GM19372 (cell line): ENCODE results near the gene FURIN.
"Not testable (repeated sequence)": the region's sequence is repeated elsewhere in the genome, so short reads cannot be mapped to it uniquely, and the experiment has no call there.

Experiments
- ATAC-seq: cut with Tn5 transposase; IDR thresholded peaks from one replicate; pipeline ENCODE4 v1.9.1; 2021; ENCODE audit warnings: mild to moderate bottlenecking, low read depth, moderate library complexity; ENCODE audit not compliant: unreplicated experiment

The FURIN gene

GRCh38 chr15:90840954-90841353 lies 27.4 kb upstream of the FURIN start:
- no peak for ATAC-seq

DNA sequence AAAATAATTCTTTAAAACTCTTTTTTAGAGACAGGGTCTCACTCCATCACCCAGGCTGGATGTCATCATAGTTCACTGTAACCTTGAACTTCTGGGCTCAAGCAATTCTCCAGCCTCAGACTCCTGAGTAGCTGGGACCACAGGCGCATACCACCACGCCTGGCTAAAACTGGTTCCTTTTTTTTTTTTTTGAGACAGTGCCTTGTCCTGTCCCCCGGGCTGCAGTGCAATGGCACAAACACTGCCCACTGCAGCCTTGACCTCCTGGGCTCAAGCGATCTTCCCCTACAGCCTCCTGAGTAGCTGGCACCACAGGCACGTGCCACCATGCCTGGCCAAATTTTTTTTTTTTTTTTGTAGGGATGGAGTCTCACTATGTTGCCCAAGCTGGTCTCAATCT lies 23.7 kb upstream of the FURIN start:
- ATAC-seq: no peak

- no peak for ATAC-seq
Observed at GRCh38 chr15:90845201-90845949, 23.0 kb upstream of the FURIN start.

DNA sequence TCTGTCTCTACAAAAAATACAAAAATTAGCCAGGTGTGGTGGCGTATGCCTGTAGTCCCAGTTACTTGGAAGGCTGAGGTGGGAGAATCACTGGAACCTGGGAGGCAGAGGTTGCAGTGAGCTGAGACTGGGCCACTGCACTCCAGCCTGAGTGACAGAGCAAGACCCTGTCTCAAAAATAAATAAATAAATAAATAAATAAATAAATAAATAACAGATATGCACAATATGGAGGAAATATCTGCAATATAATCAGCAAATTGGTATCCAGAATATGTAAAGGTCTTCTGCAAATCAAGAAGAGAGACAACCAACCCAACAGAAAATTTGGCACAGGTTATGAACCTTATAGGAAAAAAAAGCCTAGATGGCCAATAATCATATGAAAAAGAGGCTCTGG lies 19.0 kb upstream of the FURIN start:
- ATAC-seq: not testable (repeated sequence)

- no peak for ATAC-seq
Observed at GRCh38 chr15:90851114-90851513, 17.3 kb upstream of the FURIN start.

DNA sequence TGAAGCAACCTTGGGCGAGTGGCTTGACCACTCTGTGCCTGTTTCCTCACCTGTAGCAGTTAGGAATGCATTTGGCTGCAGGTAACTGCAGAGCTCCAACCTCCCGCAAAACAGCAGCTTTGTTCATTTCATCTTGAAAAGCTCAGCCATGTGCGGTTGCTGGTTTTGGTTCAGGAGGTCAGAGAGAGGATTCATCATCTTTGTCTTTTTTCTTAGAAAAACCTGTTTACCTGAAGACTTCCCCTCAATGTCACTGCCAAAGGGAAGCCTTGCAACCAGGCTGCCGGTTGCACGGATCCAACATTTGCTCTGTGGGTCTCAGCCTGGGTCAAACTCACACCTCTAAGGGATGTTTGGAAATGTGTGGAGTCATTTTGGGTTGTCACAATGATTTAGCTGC lies 16.4 kb upstream of the FURIN start:
- ATAC-seq: no peak

DNA sequence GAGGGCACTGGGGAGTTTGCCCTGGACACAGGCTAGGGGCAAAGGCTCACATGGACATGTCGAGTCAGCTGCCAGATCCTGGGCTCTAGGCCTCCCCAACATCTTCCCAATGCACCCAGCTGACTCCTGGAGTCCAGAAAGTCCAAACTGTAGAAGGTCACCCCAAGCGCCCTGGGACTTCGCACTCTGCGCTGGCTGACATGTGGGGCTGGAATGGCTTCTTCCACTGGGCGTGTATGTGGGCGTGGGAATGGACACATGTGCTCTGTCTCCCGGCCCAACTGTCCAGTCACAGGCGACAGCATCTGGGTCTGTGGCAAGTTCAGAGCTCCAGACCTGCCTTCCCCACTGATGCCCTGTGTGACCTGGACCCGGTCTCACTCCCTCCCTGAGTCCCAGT lies 13.2 kb upstream of the FURIN start:
- no peak for ATAC-seq

DNA sequence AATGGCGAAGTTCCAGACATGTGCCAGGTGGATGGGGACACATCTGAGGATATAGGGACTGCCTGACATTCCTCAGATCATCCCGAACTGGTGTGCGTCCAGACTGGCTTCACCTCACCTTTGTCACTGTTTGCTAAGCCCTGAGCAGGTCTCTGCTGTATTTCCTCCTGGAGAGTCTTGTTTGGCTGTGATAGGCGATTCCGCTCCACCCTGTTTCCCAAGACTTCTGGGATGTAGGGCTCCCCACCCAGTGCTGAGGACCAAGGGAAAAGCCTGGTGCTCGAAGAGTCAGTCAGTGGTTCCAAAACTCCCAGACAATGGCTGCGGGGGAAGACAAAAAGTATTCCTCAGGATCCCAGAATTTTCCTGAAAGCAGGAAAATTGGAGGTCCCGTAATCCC lies 11.1 kb upstream of the FURIN start:
- no peak for ATAC-seq

DNA sequence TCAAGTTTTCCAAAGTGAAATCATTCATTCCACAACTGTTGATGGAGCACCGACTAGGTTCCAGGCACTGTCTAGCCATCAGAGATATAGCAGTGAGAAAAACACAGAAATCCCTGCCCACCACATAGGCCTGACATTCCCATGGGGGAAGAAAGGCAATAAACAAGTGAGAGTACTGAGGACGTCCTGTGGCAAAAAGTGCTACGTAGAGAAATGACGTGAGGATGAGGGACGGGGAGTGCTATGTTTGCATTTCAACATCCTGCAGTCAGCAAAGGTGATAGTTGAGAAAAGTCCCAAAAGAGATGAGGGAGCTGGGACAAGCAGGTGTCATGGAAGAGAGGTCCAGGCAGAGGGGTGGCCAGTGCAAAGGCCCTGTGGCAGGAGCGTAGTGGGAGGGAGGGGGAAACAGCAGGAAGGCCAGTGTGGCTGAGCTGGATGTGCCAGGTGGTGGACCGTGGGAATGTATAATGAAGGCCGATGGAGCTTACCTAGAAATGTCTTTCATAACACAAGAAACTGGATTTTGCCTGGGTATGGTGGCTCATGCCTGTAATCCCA lies 10.4 kb upstream of the FURIN start:
- no peak for ATAC-seq

DNA sequence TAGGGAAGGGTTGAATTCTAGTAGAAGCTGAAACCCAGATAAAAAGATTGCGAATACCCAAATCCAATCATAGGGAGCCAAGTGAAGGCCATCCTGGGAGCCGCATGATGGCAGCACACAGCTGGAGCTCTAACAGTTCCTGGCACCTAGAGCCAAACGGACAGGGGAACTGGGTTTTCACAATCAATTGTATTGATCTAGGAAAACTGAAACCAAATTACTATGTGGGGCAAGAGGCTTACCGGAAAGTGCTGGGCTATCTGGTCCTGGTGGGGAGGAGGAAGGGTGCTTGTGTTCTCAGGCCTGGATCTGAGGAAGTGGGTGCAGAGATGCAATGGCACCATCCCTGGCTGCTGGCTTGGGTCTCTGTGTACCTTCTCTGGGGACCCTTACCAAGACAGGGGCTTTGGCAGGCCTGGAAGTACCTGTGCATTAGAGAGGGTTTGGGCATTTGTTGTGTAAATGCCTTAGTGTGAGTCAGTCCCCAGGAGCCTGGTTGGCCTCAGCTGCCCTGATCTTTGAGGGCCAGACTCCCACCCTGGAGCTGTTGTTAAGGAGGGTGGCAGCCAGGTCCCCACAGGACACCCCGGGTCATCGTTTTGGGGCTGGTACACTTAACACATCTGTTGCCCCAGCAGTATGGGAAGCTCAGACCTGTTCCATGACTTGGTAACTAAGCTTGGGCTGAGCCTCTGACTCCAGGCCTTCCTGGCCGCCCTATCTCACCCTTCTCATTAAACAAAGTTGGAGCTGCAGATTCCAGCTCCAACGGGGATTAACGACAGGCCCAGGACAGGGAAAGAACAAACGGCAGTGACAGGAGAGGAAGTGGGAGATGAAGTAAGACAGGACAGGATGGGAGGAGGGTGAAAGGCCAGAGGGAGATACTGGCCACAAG lies 8.9 kb upstream of the FURIN start:
- ATAC-seq: no peak

DNA sequence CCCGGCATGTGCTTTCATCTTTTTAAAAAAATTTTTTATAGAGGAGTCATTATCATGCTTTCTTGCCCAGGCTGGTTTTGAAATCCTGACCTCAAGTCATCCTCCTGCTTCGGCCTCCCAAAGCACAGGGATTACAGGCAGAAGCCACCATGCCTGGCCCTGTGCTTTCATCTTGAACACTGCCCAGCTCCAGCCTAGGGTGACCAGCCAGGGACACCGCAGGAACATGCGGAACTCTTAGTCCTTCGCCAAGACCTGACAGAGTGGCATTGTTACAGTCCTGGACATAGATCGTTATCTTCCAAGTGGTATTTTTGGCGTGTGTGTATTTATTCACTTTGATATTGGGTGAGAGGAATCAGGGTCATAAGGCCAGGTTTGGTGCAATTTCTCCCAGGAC lies 7.9 kb upstream of the FURIN start:
- no peak for ATAC-seq

DNA sequence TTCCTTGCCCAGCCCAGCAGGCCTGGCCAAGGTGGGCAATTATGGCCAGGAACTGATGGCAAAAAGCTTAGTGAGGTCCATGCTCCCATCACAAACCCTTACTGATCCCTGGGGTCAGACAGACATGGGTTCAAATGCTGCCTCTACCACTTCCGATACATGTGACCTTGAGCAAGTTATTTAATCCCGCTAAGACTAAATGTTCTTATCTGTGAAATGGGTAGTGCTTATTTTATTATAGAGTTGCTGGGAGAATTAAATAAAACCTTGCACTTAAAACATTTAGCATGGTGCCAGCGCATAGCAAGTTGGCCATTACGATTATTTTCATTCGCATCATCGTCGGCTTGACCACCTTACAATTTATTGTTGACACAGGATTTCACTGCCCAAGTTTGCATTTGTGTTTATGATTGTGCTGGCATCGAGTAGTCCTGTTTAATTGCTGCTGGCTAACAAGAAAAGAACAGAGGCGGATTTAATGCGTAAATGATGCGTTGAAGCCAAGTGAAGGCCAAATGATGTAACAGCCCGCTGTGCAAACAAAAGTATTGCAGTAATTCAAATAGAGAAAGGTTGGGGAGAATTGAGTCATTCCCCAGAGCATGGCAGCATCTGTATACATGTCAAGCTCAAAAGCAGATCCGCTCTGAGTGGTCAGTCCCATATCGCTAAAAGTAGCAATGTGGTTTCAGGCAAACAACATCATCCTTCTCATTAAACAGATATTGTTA lies 7.3 kb upstream of the FURIN start:
- no peak for ATAC-seq

- ATAC-seq: no peak
Observed at GRCh38 chr15:90862487-90862886, 5.9 kb upstream of the FURIN start.

DNA sequence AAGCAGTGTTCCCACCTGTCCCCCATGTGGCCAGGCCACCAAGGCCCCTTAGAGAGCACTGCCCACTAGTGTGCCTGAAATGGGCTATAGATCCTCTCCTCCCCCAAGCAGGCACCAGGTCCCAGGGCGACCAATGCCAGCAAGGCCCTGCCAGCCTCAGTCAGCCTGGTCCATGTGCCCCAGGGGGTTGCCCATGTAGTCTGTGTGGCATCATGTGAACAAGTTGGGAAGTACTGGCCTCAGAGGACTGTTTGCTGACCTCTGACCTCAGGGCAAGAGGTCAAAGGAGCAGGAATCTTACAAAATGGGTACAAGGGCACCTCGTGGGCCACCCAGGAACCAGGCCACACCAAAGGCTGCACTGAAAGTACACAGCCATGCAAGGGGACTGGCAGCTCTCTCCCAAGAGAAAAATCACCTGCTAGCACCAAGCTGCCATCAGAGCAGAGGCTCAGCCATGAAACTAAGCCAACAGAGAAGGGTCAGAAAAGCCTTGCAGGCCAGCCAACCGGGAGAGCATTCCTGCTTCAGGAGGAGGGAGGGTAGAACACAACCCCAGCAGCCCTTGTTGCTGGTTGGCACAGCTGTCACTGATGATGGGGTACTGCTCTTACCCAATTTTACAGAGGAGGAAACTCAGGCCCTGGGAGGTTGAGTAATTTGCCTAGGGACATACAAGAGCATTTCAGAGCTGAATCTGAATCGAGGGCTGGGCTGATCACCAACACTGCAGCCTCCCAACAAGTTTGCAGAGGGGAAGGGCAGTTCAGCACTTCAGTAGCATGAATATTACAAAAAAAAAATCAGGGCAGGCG lies 5.2 kb upstream of the FURIN start:
- no peak for ATAC-seq

DNA sequence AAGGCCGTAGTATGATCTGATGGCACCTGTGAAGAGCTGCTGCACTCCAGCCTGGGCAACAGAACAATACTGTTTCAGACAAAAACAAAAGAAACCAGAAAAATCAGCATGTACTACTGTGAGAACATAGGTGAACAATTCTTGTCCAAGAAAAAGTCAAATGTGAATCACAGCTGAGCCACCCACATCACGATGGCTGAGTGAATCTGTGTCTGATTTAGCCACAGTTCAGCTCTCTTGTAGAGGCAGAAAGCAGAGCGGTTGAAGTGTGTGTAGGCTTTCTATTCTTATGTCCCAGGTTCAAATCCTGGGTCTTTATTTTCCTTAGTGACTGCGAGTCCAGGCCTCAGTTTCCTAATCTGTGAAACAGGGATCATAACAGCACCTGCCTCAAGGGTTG lies 4.4 kb upstream of the FURIN start:
- ATAC-seq: no peak

DNA sequence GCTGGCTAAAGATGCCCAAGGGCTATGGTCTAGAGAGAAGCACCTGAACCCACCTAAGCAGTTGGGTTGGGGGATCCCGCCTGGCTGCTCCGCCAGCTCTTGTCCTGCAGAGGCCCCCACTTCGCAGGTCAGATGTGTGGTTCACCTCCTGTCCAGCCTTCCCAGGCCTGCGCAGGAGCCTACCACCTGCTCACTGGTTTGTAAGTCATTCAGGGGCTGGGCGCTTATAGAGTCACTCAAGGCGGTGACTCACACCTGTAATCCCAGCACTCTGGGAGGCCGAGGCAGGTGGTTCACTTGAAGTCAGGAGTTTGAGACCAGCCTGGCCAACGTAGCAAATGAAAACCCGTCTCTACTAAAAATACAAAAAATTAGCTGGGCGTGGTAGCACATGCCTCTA lies 3.9 kb upstream of the FURIN start:
- no peak for ATAC-seq

GRCh38 chr15:90865702-90866101 lies 2.7 kb upstream of the FURIN start:
- no peak for ATAC-seq

- no peak for ATAC-seq
Observed at GRCh38 chr15:90866161-90866715, 2.1 kb upstream of the FURIN start.

- no peak for ATAC-seq
Observed at GRCh38 chr15:90866800-90867199, 1.6 kb upstream of the FURIN start.

DNA sequence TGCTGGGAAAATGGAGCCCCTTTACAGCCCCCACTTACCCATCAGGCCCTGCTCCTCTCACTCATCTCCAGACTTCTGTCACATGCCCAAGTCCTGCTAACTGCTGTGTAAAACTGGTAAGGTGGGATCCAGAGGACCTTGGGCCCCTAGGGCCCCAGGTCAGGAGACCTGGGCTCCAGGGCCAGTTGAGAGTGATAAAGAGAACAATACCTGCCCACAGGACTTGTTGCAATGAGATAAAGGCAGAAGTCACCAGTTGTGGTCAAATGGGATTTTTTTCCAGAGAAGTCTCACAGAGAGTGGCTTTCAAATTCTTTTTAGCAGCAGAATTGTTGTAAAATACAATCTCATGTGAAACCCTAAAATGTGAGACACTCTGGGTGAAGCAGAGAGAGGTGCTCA lies 753 bp downstream of the FURIN start:
- ATAC-seq: no peak
